Stimulated activated CD4-positive, alpha-beta T cell treated with anti-CD3 and anti-CD28 coated beads, Interleukin-4, amount 100 ng/mL, for 48 hours (primary cell): ENCODE measurements around the gene ABCG2.

ENCODE experiments used
- DNase-seq, 2 donors: peaks; one replicate each; pipeline ENCODE4 v3.0.0-alpha.2; 2020; ENCODE audit warnings: low read depth in 2 of 2

The ABCG2 gene

DNA sequence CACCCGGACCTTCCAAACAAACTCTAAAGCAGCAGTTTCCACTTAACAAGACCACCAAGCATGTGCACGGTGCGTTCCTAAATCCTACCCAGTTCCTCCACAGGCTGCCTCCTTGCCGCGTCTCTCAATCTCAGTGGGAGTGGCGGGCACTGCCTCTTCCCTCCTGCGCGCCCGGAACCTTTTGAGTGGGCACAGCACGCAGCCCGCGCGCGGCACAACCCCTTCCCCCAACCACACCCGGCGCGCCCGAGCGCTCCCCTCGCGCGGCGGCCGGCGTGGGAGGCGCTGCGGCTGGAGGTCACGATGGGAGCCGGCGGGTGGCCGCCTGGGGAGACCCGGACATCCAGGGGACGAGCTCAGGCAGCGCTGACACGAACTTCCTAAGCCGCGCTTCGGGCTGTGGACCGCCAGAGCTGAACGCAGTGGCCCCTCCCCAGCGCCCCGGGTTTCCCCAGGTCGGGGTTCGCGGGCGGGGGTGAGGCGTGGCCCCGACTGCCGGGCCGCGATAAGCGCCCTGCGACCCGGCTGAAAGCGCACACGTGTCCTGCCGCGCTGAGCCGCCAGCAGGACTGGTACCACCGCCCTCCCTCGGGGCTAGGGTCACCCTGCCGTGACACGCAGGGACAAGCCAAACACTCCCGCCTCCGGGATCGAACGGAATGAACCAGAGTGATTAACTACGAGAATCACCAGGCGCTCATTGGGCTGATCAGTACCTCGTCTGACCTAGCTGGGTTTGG is at the start of gene ABCG2:
ABCG2 (minus strand) TSS at position 151 of the 740 bp plus-strand sequence. CDS start 18,644 bp downstream, outside the sequence.
- DNase-seq = peak; percentile 18 to 49

GRCh38 chr4:88208156-88208555 is 49.7 kb upstream of the ABCG2 start:
- DNase-seq = no peak

GRCh38 chr4:88207171-88207570 is 48.7 kb upstream of the ABCG2 start:
- DNase-seq = no peak

DNA sequence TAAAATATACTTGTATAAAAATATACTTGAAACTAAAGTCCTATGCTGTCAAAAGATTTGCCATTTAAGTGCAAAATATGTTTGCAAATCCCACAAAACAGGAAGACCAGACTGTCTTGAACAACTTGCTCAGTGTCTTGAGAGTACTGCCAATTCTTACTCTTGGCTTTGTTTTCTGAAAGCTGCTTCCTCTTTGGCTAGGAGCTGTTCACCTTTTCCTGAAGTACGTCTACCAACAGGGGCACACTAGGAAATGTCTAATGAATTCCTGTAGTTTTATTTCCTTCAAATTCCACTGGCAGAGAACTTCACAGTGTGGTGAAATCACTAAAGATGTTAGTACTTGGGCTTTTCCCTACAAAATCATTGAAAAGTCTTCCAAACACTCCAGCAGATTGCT is 46.4 kb upstream of the ABCG2 start:
- no peak for DNase-seq

DNA sequence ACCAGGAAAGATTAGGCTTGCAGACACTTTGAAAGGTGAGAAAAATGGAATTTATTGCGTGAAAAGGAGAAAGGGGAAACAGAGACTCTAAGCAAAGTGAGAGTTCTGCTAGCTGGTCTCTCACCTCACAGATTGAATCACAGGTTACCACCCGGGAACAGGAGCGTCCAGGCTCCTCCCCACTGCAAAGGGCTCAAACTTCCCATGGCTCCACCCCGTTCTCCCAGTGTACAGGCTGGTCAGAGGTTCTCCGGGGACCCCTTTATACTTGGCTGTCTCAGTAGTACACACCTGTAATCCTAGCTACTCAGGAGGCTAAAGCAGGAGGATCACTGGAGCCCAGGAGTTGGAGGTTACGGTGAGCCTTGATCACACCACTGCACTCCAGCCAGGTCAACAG is 44.0 kb upstream of the ABCG2 start:
- no peak for DNase-seq

- DNase-seq = no peak
Measured at GRCh38 chr4:88200186-88200585, 41.7 kb upstream of the ABCG2 start.

- DNase-seq = no peak
Measured at GRCh38 chr4:88196523-88197185, 38.2 kb upstream of the ABCG2 start.

- no peak for DNase-seq
Measured at GRCh38 chr4:88196013-88196365, 37.5 kb upstream of the ABCG2 start.

- no peak for DNase-seq
Measured at GRCh38 chr4:88195328-88196012, 37.0 kb upstream of the ABCG2 start.

DNA sequence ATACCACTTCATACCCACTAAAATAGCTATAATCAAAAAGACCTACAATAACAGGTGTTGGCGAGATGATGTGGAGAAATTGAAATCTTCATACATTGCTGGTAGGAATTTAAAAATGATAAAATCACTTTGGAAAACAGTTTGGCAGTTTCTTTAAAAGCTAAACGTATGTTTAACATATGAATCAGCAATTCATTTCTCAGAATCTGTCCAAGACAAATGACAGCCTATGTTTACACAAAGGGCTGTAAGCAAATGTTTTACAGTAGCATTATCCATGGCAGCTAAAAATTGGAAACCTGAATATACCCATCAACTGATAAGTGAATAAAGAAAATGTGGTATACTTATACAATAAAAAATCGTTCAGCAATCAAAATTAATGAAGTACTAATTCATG is 33.0 kb upstream of the ABCG2 start:
- DNase-seq = no peak

DNA sequence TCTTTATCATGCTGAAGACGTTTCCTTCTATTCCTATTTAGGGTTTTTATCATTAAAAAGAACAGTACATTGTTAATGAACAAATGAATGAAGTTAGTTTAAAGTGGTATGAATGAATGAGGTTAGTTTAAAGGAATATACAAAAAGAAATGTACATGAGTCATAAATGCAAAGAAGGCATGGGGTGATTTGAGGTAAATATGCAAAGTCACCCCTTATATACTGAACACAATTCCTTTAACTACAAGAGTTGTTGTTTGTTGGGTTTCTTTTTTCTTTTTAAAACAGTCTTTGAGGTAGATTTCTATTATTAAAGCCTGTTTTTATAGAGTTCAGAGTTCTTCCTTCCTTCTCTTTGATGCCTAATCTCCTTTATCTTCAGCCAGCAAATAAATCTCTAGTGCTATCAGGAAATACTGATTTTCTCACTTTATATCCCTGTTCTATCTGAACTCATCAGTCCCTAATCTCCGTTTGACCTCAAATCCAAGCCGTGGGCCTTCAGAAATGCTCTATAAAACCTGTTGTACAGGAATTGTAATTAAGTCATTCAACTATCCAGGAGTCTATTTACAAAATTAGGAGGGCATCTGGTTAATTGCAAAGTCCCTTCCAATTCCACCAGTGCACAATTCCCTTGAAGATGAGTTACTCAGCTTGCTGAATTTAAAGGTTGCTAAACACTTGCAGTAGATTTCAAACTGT is 31.6 kb upstream of the ABCG2 start:
- DNase-seq = no peak

DNA sequence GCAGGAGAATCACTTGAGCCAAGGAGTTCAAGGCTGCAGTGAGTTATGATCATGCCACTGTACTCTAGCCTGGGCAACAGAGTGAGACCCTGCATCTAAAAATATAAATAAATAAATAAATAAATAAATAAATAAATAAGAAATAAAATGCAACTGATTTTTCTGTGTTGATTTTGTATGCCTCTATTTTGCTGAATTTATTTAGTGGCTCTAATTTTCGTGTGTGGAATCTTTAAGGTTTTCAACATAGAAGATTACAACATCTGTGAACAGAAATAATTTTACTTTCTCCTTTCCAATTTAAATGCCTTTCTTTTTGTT is 30.9 kb upstream of the ABCG2 start:
- no peak for DNase-seq

DNA sequence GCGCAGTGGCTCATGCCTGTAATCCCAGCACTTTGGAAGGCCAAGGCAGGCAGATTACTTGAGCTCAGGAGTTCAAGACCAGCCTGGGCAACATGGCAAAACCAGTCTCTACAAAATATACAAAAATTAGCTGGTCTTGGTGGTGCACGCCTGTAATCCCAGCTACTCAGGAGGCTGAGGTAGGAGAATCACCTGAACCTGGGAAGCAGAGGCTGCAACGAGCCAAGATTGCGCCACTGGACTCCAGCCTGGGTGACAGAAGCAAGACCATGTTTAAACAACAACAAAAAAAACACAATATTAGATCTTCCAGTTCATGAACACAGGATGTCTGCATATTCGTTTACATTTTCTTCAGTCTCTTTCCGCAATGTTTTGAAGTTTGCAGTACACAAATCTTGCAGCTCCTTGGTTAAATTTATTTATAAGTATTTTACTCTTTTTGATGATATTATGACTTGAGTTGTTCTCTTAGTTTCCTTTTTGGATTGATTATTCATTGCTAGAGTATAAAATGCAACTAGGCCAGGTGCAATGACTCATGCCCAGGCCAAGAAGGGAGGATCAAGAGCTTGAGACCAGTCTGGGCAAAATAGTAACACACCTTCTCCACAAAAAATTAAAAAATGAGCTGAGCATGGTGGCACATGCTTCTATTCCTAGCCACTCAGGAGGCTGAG is 30.4 kb upstream of the ABCG2 start:
- no peak for DNase-seq

DNA sequence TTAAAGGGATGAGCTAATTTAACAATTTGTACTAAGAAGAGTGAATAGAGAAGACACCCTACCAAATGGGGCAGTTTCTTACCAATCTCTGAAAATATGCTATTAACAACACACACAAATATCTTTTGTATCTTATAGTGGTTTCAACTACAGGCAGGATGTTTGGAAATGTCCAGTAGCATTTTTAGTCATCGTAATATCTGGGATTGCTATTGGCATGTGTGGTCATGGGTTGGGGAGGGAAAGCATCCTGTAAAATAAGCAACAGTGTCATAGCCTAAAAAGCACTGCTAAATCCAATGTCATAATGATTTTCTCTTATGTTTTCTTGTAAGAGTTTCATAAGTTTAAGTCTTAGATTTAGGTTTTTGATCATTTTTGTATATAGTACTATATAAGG is 29.3 kb upstream of the ABCG2 start:
- no peak for DNase-seq

DNA sequence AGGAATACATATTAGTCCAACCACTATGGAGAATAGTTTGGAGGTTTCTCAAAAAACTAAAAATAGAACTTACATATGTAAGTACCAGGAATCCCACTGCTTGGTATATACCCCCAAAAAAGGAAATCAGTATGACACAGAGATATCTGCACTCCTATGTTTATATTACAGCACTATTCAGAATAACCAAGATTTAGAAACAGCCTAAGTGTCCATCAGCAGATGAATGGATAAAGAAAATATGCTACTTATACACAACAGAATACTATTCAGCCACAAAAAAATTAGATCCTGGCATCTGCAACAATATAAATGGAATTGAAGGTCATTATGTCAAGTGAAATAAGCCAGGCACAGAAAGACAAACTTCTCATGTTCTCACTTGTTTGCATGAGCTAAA is 27.5 kb upstream of the ABCG2 start:
- no peak for DNase-seq

DNA sequence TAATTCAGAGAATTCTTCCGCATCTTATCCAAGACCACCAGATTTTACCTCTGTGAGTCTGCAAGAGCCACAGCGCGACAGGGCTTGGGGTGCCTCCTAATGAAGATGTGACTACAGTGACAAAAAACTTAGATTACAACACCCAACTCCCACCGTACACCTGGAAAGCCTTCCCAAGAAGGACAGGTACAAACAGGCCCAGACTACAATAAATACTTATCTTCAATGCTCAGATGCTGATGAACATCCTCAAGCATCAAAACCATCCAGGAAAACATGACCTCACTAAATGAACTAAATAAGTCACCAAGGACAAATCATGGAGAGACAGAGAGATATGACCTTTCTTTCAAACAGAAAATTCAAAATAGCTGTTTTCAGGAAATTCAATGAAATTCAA is 20.8 kb upstream of the ABCG2 start:
- no peak for DNase-seq

- DNase-seq = no peak
Measured at GRCh38 chr4:88178626-88179231, 20.3 kb upstream of the ABCG2 start.

GRCh38 chr4:88177983-88178625 is 19.7 kb upstream of the ABCG2 start:
- no peak for DNase-seq

- DNase-seq = no peak
Measured at GRCh38 chr4:88172987-88173386, 14.5 kb upstream of the ABCG2 start.

DNA sequence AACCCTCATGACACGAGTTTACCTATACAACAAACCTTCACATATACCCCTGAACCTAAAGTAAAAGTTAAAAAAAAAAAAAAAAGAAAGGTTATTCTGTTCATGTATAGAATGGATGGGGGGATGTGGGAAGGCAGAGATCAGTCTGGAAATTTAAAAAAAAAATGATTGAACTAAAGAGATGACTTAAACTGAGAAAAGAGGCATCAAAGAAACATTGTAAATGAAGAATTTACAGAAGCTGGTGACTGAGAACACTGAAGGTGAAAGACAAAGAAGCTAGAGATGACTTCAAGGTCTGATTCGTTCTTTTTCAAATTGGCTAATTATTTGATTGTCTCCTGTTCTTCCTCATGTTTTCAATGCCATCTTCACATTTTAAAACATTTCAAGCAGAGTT is 12.8 kb upstream of the ABCG2 start:
- DNase-seq = no peak

DNA sequence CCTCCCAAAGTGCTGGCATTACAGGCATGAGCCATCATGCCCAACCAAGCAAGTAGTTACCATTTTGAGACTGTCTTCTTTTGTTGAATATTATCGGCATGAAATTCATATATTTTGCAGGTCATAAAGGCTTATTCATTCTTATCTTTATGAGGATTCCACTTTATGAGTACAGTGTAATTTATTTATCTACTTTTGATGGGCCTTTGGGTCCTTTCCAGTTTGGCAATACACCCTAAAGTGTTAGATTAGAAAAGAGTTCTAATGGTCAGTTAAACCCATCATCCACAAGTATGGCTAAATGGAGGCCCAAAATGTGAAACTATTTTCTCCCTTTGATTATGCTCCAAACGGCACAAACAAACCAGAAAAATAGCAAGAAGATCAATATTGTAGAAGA is 10.9 kb upstream of the ABCG2 start:
- no peak for DNase-seq
